Activated CD8-positive, alpha-beta memory T cell treated with anti-CD3 and anti-CD28 coated beads for 1 hour (primary cell): Measurements from ENCODE around the gene TANGO2.
A peak's percentile ranks its signal among the peaks of the same experiment; 100 is the strongest.

Source experiments
- DNase-seq, 2 donors: peaks; one replicate each; pipeline ENCODE4 v3.0.0-alpha.2; 2020; ENCODE audit warnings: low read depth in 1 of 2; ENCODE audit errors: extremely low read depth in 1 of 2

TANGO2 gene

DNA sequence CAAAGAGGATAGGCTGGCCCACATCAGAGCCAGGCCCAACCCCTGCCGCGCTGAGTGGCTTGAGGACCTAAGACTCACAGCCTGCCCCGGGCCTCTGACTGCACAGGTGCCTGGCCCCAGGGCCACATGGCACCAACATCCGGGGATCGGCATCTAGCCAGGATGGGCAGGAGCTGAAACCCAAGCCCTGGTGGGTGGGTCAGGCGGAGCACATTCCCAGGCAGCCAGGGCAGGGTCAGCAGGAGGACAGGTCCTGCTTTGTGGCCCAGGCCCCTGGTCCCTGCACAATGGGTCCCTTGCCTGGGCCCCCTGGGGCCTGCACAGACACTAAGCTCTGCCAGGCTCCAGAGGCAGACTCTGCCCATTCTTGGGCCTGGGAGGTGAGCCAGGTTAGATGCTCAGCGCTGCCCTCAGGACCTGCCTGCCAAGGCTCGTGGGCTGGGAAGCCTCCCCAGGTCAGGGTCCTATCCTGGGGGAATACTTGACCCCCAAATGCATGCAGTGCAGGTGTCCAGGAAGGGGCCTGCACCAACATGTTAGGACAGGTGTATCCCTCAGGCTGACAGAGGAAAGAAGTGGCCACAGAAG, 37.8 kb upstream of the TANGO2 start:
- no peak for DNase-seq

DNA sequence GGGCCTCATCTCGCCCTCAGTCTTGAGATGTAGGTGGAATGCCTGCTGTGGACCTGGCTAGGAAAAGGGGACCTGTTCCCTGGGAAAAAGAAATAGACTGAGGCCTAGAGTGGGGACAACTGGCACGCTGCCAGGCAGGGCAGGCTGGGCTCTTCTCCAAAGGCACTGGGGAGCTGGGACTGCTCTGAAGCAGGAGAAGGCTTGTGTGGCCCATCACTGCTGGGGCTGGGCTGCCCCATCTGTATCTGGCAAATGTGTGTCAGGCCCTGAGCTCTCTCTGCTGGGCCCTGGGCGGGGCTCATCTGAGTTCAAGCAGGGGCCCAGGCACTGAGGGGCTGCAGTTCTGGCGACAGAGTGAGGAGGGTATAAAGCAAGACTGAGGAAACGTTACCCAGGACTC, 37.2 kb upstream of the TANGO2 start:
- DNase-seq, result no peak

DNA sequence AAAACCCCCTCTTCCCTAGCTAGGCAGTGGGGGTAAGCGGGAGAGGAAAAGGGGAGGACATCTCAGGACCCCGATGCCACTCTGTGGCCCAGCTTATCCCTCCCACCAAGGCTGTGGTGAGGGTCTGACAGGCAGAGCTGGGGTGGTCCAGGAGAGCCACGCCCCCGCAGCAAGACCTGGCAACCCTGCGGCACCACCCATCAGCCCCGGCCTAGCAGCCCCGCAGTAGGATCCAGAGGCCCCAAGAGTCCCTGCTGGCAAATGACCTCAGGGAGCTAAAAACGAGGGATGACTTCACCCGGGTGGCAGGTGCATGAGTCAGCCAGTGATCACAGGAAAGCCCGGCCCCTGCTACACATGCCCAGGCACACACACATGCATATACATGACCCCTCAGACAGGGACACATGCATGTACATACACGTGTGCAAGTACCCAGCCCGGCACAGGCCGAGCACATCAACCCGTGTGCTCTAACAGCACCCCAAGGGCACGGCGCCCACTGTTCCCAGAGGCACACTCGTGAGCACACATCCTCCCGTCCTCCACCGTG, 36.6 kb upstream of the TANGO2 start:
- no peak for DNase-seq

DNA sequence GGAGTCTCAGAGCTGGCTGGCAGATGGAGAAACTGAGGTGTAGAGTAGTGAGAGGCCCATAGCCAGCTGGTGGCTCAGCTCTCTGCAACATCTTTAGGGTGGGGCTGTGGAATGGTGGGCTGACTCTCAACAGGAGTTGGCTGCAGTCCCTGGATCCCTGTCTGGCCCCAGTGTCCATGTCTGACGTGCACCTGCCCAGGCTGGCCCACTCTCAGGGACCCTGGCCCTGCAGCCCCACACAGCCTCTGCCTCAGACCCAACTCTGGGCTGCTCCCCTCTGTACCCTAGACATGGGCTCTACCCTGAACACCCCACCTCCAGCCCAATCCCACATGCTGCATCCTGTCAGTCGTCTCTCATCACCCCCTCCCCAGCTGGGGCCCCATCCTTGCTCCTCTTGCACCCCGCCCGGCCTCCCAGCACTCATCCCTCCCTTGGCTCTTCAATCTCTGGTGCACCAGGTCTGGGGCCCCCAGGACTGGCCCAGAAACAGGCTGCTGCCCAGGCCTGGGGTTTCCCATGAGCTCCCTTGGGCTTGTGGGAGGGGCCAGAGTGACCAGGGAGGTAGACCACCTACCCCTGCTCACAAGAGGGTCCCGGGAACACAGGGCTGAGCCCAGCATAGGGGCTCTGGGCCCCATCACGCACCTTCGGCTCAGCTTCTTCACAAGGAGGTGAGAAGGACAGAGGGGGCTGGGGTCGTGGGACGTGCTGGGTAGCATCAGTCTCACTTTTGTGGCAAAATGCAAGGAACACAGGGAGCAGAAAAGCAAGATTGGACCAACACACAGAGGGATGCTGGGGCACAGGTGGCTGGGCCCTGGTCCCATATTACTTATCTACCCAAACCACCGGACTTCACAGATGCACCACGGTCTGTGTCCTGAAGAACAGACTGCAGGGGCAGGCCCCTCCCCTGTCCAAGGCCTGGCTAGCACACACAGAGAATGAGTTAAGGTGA, 35.8 kb upstream of the TANGO2 start:
- DNase-seq, result no peak

DNA sequence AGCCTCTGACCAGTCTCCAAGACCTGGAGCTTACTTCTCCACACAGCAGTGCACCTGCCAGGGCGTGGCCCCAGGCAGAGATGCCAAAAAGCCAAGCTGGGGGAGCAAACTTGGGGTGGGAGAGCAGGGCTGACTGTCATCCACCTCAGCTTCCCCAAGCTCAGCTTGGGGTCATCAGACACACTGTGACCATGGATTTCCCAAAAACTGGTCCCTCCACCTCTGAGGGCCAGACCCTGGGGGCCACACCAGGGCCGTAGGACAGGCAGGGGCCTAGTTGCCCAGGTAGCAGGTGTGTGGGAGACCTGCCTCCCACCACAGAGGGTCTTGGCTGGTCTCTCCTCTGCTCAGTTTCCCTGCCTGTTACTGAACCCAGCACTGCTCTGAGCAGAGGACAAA, 34.9 kb upstream of the TANGO2 start:
- no peak for DNase-seq

DNA sequence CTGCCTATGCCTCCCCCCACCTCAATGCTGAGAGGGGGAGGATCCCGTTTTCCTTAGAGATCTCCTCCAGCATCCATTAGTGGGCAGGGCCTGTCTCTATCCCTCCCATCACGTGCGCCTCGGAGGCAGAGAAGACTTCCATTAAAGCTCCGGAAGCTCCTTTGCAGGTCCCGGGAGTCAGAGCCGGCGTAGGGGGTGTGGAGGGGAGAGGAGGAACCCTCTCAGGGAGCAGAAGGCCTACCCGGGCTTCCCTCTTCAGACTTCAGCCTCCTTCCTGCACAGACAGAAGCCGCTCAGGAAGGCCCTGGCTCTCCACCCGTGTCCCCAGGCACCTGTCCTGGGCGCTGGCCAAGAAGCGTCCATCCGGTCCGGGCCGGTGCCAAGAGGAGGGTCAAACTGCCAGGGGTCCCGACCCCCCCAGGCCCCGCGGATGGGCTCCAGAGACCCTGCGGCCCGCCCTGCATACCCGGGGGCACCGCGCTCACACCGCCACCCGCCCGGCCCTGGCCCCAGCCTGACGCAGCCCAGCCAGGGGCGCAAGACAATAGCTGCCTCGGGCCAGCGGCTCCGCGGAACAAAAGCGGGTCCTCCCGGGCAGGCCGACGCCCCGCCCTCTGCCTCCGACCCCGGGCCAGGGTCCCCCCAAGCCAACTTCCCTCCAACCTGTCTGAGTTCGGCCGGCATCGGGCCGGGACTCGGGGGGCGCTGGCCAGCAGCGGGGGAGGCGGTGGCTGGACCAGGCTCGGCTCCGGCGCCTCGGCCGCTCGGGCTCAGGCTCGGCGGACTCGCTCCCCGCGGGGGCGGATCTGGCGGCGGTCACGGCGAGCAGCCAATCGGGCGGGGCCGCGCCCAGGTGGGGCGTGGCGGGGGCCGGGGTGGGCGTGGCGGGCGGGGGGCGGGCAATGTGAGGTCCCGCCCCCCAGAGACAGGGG, 34.2 kb upstream of the TANGO2 start:
- DNase-seq, result peak in 1 of 2 donors; percentile 49

DNA sequence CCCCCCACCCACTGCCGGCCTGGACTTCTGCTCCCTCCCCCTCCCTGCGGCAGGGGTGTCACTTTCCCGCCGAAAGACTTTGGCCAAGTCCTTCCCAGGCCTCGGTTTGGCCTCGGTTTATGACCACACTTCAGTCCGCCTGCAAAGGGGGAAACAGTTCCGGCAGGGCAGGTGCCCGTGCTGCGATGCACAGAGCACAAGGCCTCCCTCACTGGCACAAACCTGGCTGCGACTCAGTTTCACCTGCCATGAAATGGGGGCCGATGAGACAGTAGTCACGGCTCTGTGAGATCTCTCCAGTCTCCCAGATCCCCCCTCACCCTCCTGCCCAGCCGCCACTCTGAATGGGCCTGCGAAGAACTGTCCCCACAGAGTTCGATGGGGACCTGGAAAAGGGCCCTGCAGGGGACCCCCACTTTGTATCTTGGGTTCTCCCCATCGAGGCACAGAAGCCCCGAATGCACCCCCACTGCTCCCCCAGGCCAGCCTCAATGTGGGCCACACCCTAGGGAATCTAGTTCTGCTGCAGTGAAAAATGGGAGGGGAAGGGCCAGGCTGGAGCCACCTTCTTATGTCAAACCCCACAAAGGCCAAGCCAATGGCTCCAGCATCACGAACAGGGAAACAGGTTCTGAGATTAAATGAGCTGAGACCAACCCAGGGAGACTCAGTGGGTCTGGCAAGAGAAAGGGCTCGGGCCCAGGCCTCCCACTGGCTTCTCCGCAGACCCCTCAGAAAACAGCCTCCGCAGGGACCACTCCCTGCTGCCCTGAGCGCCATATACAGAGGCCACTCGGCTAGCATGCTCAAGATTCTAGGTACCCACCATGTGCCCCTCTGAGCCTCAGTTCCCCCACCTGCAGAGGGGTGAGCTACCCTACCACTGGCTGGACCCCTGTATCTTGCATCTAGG, 33.3 kb upstream of the TANGO2 start:
- DNase-seq, result no peak

DNA sequence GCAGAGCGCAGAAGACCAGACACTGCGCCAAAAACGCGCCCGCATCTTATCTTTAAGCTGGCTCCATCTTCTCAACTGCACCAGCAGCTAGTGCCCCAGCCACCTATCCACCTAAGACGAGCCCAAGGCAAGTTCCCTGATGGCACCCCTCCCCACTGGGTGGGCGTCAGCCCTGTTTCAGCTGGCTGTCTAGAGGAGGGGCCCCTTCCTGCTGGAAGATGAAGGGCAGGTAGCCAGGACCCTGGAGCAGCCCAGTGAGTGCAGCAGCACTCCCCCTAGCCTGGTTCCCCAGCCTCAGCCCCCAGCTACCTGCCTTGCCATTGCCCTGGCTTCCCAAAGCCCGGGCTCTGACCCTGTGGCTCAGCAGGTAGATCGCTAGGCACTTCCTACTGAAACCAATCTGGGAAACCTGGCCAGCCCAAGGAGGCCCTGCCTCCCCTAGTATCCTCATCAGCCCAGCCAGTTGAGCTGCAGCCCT, 32.5 kb upstream of the TANGO2 start:
- no peak for DNase-seq

DNA sequence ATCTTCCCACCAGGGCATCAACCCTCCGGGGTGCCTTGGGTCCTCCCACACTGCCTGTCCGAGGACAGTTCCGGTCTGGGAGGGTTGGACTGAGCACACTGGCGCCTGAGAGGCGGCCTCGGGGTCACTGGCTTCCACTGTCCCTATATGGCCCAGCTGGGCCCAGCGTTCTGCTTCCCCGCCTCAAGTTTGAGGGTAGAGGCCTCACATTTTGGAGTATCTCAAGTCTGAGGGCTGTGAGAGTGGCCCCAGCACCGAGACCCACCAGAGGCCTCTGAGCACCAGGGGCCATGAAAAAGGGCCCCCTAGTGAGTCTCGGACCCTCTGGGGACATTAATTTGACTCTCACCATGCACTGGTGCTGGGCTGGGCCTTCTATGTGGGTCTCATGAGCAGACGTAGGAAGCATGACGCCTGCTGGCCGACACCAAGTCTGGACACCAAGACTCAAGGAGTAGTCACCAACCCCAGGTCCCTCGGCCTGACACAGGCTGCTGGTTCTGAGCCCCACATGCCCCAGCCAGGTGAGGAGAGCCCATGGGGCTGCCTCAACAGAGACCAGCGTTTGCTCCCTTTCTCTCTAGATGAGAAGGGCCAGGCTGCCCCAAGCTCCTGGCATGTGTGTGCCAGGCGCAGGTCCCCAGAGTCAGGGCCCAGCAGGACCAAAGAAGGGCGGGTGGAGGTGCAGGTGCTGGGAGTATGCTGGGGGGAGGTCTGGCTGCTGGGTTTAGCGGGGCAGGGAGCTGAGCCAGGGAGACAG, 31.8 kb upstream of the TANGO2 start:
- DNase-seq, result no peak

DNA sequence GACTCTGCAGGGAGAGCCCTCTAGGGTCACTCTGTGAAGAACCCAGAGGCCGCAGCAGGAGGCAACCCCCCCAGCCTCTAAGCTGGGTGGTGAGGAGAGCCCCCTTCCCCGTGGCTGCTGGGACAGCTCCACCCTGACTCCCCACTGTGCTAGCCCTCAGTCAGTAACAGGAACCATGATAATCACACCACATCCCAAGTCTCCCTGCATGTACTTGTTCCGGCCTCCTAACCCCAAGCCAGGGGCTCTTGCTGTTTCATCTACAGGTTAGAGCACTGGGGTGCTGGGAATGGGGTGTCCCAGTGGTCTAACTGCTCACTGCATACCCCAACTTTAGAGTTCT, 31.2 kb upstream of the TANGO2 start:
- no peak for DNase-seq

DNA sequence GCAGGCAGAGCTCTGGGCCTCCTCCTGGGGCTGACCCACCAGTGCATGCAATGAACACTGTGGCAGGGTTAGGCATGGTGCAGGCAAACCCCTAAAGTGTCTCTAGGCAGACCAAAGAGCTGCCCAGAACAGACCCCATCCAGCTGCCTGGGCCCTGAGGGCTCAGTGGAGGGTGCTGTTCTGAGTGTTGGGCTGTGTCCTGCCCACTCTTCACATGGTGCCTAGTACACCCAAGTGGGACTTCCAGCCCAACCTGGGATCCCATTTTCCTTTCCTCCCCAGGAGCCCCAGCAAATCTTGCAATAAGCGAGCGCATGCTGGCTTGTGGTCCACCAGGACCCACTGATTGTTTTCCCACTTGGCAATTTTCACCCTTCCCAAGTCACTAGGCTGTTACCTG, 30.7 kb upstream of the TANGO2 start:
- no peak for DNase-seq

DNA sequence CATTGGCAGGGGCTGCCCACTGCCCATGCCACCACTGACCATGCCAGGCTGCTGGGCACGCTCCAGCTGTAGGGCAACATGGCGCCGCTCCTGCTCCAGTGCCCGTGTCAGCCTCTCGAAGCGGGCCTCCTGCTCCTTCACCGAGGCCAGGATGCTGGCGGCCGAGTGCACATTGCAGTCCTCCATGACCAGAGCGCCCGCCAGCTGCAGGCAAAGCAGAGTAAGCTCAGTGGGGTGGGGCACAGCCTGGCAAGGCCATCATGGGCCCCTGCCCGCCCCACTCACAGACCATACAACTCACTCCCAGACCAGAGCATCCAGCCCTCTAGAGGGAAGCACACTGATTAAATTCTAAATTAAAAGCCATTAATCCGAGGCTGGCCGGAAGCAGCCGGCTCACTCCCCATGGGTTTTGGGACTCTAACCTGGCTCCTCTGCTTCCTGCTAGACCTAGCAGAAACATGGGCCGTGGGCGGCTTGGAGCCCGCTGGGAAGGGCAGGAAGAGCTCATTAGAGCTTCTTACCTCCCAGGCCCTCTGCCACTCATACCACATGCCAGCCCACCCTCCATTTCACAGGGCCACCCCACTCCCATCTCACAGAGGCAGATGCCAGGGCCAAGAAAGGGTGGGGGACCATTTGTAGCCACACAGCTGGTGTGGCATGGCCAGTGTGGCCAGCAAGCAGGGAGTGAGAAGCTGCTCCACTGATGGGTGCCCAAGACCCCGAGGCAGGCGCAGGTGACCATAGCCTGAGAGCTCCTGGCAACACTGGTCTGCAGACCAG, 30.1 kb upstream of the TANGO2 start:
- no peak for DNase-seq

DNA sequence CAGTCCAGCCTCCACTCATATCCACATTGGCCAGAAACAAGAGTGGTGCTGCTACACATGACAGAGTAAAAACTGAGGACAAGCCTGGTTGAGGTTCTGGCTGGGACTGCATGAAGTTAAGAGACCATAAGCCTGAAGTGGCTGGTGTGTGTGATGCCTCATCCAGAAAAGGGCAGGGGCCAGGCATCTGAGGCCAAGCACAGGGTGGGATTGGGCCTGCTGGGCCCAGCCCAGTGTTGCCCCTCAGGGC, 29.6 kb upstream of the TANGO2 start:
- no peak for DNase-seq

DNA sequence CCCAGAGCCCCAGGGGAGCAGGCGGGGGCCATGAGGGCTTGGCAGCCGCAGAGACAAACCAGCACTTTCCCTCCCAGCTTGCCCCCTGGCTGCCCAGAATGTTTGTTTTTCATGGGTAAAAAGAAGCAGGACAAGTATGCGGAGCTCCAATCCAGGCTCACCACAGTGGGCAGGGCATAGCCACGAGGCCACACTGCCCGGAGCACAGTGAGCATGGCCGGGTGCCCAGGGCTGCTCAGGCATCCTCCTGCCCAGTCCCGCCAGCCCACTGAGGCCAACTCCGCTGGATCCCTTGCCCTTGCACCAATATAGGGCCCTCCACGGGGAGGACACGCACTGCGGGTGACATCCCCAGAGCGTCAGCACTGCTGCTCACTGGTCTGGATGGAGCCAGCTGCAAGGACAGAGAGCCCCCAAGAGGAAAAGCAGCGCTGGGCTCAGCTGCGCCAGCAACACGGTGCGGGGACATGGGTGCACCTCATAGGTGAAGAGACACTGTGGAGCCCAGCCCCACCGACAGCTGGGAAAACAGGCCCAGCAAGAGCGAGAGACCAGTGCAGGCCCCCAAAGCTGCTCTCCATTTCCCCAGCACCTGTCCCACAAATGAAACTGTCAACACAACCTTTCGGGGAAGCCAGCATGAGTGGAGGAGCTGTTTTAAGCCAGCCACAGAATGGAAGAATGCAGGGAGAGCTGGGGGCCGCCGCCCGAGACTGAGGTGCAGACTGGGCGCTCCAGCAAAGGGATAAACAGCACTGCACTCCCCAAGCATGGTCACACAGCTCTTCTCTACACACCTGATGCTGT, 29.1 kb upstream of the TANGO2 start:
- DNase-seq, result no peak

DNA sequence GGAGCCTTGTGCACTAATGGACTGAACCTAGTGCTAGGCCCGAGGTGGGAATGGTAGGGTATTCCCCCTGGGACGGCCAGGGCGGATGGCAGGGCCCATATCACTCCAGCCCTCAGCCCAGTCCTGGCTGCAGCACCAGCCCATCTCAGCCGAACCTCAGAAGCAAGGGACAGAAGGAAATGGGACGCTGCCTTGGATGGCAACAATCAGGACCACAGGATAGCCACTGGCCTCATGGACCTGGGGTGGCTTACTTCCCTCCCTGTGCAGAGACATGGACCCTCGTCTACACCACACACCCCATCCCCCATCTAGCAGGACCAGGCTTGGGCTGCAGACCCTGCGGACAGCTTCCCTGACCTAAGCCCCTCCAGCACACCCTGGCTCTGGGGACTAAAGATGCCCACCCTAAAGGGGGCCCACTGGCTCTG, 28.4 kb upstream of the TANGO2 start:
- DNase-seq, result no peak

DNA sequence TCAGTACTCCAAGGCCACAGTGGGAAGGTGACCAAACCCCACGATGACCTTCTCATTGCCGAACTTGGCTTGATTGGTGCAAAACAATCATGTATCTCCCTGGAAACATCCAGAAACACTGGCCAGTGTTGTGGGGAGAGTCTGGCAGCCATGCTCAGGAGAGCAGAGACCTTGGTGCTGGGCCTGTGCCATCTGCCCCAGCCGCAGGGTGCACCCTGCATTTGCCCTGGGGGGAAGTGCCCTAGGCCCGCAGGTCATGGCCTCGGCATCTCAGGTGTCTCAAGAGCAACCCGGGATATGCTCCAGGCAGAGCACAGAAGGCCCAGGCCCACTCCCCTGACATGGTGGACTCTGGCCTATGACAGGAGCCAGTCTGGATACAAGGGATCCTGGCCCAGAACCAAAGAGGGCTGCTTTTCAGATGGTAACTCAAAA, 28.0 kb upstream of the TANGO2 start:
- DNase-seq, result no peak

DNA sequence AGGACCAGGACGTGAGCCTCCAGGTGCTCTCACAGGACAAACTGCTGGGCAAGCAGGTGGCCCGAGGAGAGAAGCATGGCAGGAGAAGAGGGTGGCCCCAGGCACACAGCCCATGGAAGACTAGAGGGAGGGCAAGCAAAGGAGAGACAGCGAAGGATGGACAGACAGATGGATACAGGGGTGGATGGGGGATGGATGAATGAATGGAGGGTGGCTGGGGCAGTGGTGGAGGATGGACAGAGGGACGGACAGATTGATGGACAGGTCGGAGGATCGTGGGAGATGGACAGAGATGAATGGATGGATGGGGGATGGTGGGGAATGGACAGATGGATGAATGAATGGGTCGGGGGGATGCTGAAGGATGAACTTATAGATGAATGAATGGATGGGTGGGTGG, 27.0 kb upstream of the TANGO2 start:
- no peak for DNase-seq
